HepG2 (cell line): ENCODE results near the gene ALKBH2. TPM values are rescaled to one million over a fixed set of nuclear protein-coding genes. Genes with fewer than 3 reads are reported as not detected.
A peak's percentile ranks its signal among the peaks of the same experiment; 100 is the strongest.
"Not testable (repeated sequence)": the region's sequence is repeated elsewhere in the genome, so short reads cannot be mapped to it uniquely, and the experiment has no call there.

Experiments
- ATAC-seq: fragments of 200-7000 bp; cut with Tn5 transposase; 3 replicates; pipeline ENCODE4 v1.9.1; 2020; ENCODE audit warnings: mild to moderate bottlenecking, moderate library complexity
- BruUV-seq: library from RNA; stranded (reverse); fragments of 400-500 nt; replicated peaks from 2 replicates; lab custom pipeline; 2021; lab: Mats Ljungman, UMichigan
- CTCF ChIA-PET: fragments of 300-600 bp; formaldehyde crosslinking; extraction: SDS; loops from one replicate; lab custom pipeline; 2021; ENCODE audit warnings: low total read pairs, inconsistent platforms, low intra/inter-chr PET ratio; lab: Yijun Ruan, JAX
- POLR2A ChIA-PET: fragments of 350-600 bp; sonication (Branson Sonifier 250); formaldehyde crosslinking; loops from one replicate; lab custom pipeline; 2020; ENCODE audit warnings: antibody characterized with exemption, inconsistent platforms; lab: Yijun Ruan, JAX
- DNase-seq: peaks from one replicate; pipeline ENCODE4 v3.0.0-alpha.2; 2015; ENCODE audit warnings: low spot score
- FAIRE-seq: peaks from 3 replicates; lab custom pipeline; 2011; peaks lifted over from hg19 to GRCh38; lab: Jason Lieb, UNC
- H2AFZ ChIP-seq: one replicate; pipeline ENCODE4 v1.6.1; 2011; ENCODE audit warnings: low read length, inconsistent platforms
- H3K27ac ChIP-seq: fragments of 300-600 bp; 3 replicates; pipeline ENCODE4 v1.8.0; 2011; ENCODE audit warnings: mixed run types, mild to moderate bottlenecking, mixed read lengths, low read length, inconsistent platforms; ENCODE audit not compliant: insufficient read depth; ENCODE audit errors: extremely low read length
- H3K27me3 ChIP-seq, 2 experiments: fragments of 200-600 bp in 1 of 2; 2 replicates in 1 of 2; 3 replicates in 1 of 2; pipeline versions ENCODE4 v1.6.0 to v1.8.0; 2011; ENCODE audit warnings: low read length in 2 of 2, mild to moderate bottlenecking in 2 of 2, moderate library complexity in 2 of 2, inconsistent platforms in 1 of 2; ENCODE audit not compliant: insufficient read depth in 2 of 2, control insufficient read depth in 1 of 2
- H3K36me3 ChIP-seq, 2 experiments: fragments of 200-600 bp in 1 of 2; replicated peaks in 1 of 2; 2 replicates in 1 of 2; 3 replicates in 1 of 2; pipeline versions ENCODE4 v1.5.1 to v1.8.0; 2011; ENCODE audit warnings: low read length in 2 of 2, inconsistent platforms in 1 of 2; ENCODE audit not compliant: insufficient read depth in 2 of 2, control insufficient read depth in 1 of 2
- H3K4me1 ChIP-seq: 2 replicates; pipeline ENCODE4 v1.5.1; 2012; ENCODE audit warnings: low read length, inconsistent platforms; ENCODE audit not compliant: insufficient read depth
- H3K4me2 ChIP-seq: 2 replicates; pipeline ENCODE4 v1.6.0; 2011; ENCODE audit warnings: low read depth, low read length, inconsistent platforms
- H3K4me3 ChIP-seq, 3 experiments: fragments of 200-600 bp in 1 of 3; sonication (generic), shearing (Covaris generic) in 1 of 3; replicated peaks in 1 of 3; 2 replicates each; pipeline ENCODE4 v1.5.1; 2011 to 2016; ENCODE audit warnings: low read length in 3 of 3, inconsistent platforms in 2 of 3, low read depth in 2 of 3, mild to moderate bottlenecking in 2 of 3, control low read depth in 1 of 3, mixed read lengths in 1 of 3; ENCODE audit not compliant: insufficient read depth in 1 of 3
- H3K79me2 ChIP-seq: one replicate; pipeline ENCODE4 v1.6.1; 2011; ENCODE audit warnings: low read length, inconsistent platforms; ENCODE audit not compliant: insufficient read depth
- H3K9ac ChIP-seq: 2 replicates; pipeline ENCODE4 v1.6.0; 2011; ENCODE audit warnings: mild to moderate bottlenecking, low read depth, low read length, inconsistent platforms; ENCODE audit not compliant: insufficient read depth
- H3K9me3 ChIP-seq: 2 replicates; pipeline ENCODE4 v1.5.1; 2012; ENCODE audit warnings: mild to moderate bottlenecking, low read length
- H4K20me1 ChIP-seq: 2 replicates; pipeline ENCODE4 v1.6.0; 2011; ENCODE audit warnings: inconsistent platforms, mild to moderate bottlenecking, low read length, moderate library complexity; ENCODE audit not compliant: insufficient read depth
- ZNF121 ChIP-seq: sonication (generic); formaldehyde crosslinking; IDR thresholded peaks from 2 replicates; pipeline ENCODE4 v1.5.0; 2020; ENCODE audit warnings: mild to moderate bottlenecking, missing genetic modification reagents
- ZNF556 ChIP-seq: sonication (generic); formaldehyde crosslinking; IDR thresholded peaks from 2 replicates; pipeline ENCODE4 v1.4.0; 2020; ENCODE audit warnings: mild to moderate bottlenecking, missing genetic modification reagents, borderline replicate concordance
- ZNF629 ChIP-seq: sonication (generic); formaldehyde crosslinking; conservative IDR thresholded peaks from 2 replicates; pipeline ENCODE4 v1.5.0; 2020; ENCODE audit warnings: missing genetic modification reagents
- WGBS: methylation state at CpG from one replicate; pipeline ENCODE4 v1.1.6; 2017; ENCODE audit warnings: low lambda C conversion rate; 5-methylcytosine and 5-hydroxymethylcytosine counted together
- in situ Hi-C: cut with HindIII; loops from 2 replicates; pipeline ENCODE4 v1.10.0; 2017; ENCODE audit warnings: low pct_unique_long_range_greater_than_20kb; ENCODE audit not compliant: extremely low pct_ligation_motif_present
- intact Hi-C: fragments of 100-400 bp; cut with micrococcal nuclease; formaldehyde crosslinking; loops from one replicate; pipeline ENCODE4 v1.10.0; 2022; ENCODE audit not compliant: unreplicated experiment
- polyA plus RNA-seq, 8 experiments: library from polyadenylated mRNA; depleted of rRNA in 3 of 8; stranded (reverse) in 7 of 8; unstranded in 1 of 8; fragments of >200 nt; fragmentation: Illumina TruSeq in 4 of 8; extraction: Trizol in 4 of 8; gene quantifications; 2 replicates each; pipeline versions ENCODE4 v1.2.1 to v1.2.3, GENCODE V29; 2011 to 2016; ENCODE audit warnings: low read depth in 4 of 8, missing spikeins in 1 of 8, mixed read lengths in 1 of 8; ENCODE audit not compliant: insufficient read depth in 1 of 8
- total RNA-seq, 5 experiments: library from RNA; depleted of rRNA; stranded (reverse); fragments of >200 nt; fragmentation: Illumina TruSeq; extraction: Trizol; gene quantifications; 2 replicates each; pipeline ENCODE4 v1.2.3, GENCODE V29; 2016; ENCODE audit warnings: low read depth in 1 of 5

Gene ALKBH2
- total and polyA plus RNA-seq, 2 of the 13 experiments (the other 11 are each of a cell fraction or from before 2014, with no cell fraction given) = 21.0 to 40.5 TPM

GRCh38 chr12:109054520-109054919 lies 38.8 kb downstream of the ALKBH2 start:
- Histone ChIP-seq H3K27ac (peak overlapping the region; percentile 85), H3K79me2 (peaks cover 7% of the 10 kb centered on the region), H4K20me1 (no peaks in the 10 kb centered on the region), H3K9me3 (no peaks in the 10 kb centered on the region), H3K36me3 (peaks cover 1 to 11% of the 10 kb centered on the region in 2 experiments), H2AFZ (no peak overlapping the region), H3K27me3 (no peaks in the 10 kb centered on the region; a peak in 1 of 5 replicates), H3K4me2 (peak overlapping the region; percentile 96; the same call in 1 of the 2 replicates), H3K4me1 (peaks cover 12% of the 10 kb centered on the region), H3K9ac (no peak overlapping the region), H3K4me3 (no peak overlapping the region)
- FAIRE-seq = no peak
- TF ChIP-seq ZNF629 (CRISPR knock-in tag) (peak; percentile 92), ZNF556 (CRISPR knock-in tag) (no peak)
- ATAC-seq = no peak
- intact Hi-C loops = loop anchor here (5.0 kb wide), 1 partner anchor 38 kb away; the partner anchor contains the start of gene ALKBH2
- in situ Hi-C loops = no loop called here
- BruUV-seq = no TSS peak
- CTCF ChIA-PET = no interaction called here
- DNase-seq = no peak
- POLR2A ChIA-PET = no interaction called here

DNA sequence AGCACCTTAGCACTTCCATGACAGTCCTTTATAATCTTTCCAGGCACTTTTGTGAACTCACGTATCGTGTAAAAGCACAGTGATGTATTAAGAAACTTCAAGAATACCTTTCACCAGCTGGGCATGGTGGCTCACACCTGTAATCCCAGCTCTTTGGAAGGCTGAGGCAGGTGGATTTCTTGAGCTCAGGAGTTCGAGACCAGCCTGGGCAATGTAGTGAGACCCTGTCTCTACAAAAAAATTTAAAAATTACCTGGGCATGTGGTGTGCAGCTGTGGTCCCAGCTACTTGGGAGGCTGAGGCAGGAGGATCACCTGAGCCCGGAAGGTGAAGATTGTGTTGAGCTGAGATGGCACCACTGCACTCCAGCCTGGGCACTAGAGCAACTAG lies 39.2 kb downstream of the ALKBH2 start:
- in situ Hi-C loops, BruUV-seq, H2AFZ ChIP-seq, H3K27me3 ChIP-seq, H3K9me3 ChIP-seq, H4K20me1 ChIP-seq, FAIRE-seq, POLR2A ChIA-PET, CTCF ChIA-PET, DNase-seq, H3K79me2 ChIP-seq, ATAC-seq: not testable (repeated sequence)
- peak overlapping the region; percentile 85 for H3K27ac ChIP-seq
- peak; percentile 56; the same call in 1 of the 2 replicates for TF ChIP-seq ZNF121
- peak overlapping the region; percentile 84 for H3K9ac ChIP-seq
- intact Hi-C loops = loop anchor here (5.0 kb wide), 1 partner anchor 38 kb away; the partner anchor contains the start of gene ALKBH2
- peaks cover 12% of the 10 kb centered on the region for H3K4me1 ChIP-seq
- H3K4me3 ChIP-seq = peak overlapping the region; percentile 77 to 97 (median 92); a peak in 5 of 6 replicates
- H3K4me2 ChIP-seq = peak overlapping the region; percentile 96
- WGBS = 89% methylated on average over 4 of the region's 4 CpGs
- H3K36me3 ChIP-seq = peaks cover 1 to 11% of the 10 kb centered on the region in 2 experiments
